Measurements from ENCODE around the gene COX18. TPM values are rescaled to one million over a fixed set of nuclear protein-coding genes. Genes with fewer than 3 reads are reported as not detected.

Gene COX18
- total RNA-seq, 1 donor from 2014 or later = 16.7 TPM

DNA sequence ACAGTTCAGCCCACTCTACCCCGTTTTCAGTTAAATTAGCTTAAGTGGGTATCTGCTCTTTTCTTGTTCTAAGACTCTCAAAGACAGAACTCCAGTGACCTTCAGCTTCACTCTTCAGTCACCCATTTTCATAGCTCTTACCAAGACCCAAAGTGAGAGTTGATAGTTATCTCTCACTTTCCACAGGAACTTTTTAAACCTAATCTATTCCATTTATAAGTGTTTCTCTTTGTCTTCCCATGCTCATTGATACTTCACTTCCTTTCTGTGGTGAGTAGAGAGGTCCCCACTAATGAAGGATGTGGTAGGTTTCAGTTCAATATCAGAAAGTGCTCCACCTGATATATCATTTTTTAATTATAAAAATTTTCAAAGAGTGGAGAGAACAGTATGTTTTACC is 33.4 kb downstream of the COX18 start:
- no peak for DNase-seq (ENCODE audit: extremely low spot score, unreplicated experiment)
- TF ChIP-seq, protein P1, sequence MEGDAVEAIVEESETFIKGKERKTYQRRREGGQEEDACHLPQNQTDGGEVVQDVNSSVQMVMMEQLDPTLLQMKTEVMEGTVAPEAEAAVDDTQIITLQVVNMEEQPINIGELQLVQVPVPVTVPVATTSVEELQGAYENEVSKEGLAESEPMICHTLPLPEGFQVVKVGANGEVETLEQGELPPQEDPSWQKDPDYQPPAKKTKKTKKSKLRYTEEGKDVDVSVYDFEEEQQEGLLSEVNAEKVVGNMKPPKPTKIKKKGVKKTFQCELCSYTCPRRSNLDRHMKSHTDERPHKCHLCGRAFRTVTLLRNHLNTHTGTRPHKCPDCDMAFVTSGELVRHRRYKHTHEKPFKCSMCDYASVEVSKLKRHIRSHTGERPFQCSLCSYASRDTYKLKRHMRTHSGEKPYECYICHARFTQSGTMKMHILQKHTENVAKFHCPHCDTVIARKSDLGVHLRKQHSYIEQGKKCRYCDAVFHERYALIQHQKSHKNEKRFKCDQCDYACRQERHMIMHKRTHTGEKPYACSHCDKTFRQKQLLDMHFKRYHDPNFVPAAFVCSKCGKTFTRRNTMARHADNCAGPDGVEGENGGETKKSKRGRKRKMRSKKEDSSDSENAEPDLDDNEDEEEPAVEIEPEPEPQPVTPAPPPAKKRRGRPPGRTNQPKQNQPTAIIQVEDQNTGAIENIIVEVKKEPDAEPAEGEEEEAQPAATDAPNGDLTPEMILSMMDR (IDR thresholded peaks at IDR 0.05) = no peak
- peaks cover 9% of the 10 kb centered on the region for H3K27me3 Mint-ChIP-seq (ENCODE audit: unreplicated experiment)
- no peak overlapping the region for H3K27ac Mint-ChIP-seq (ENCODE audit: unreplicated experiment)
- H3K9me3 Mint-ChIP-seq (ENCODE audit: unreplicated experiment) = peaks cover 12% of the 10 kb centered on the region
- H3K36me3 Mint-ChIP-seq (ENCODE audit: unreplicated experiment) = no peaks in the 10 kb centered on the region
- H3K4me1 Mint-ChIP-seq (ENCODE audit: unreplicated experiment) = no peaks in the 10 kb centered on the region
- H3K4me3 Mint-ChIP-seq (ENCODE audit: unreplicated experiment) = no peak overlapping the region

DNA sequence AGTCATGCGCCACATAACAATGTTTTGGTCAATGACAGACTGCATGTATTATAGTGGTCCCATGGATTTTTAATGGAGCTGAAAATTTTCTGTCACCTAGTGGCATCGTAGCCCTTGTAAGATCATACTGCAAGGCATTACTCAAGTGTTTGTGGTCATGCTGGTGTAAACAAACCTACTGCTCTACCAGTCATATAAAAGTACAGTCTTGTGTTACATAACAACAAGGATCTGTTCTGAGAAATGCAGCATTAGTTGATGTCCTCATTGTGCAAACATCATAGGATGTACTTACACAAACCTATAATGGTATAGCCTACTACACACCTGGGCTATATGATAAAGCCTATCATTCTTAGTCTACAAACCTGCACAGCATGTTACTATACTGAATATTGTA is 34.6 kb downstream of the COX18 start:
- no peak overlapping the region for H3K27ac Mint-ChIP-seq (ENCODE audit: unreplicated experiment)
- H3K9me3 Mint-ChIP-seq (ENCODE audit: unreplicated experiment) = peaks cover 12% of the 10 kb centered on the region

DNA sequence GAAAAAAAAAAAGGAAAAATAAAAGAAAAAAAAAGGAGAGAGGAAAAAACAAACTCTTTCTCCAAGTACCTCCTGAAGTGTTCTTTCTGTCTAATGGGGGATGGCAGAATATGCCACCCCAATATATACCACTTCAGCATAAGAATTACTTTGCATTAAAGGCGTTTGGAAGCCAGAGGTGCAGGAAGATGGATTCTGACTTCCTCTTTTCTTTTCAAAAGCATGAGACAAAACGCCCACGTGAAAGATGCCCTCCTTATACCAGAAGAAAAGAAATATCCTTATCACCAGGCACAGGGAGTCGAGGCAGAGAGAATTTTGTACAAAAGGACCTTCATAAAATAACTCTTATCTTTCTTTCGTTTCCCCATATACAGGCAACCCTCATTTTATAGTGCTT is 40.9 kb downstream of the COX18 start:
- TF ChIP-seq, protein P1 (IDR thresholded peaks at IDR 0.05) = no peak
- no peak overlapping the region for H3K4me3 Mint-ChIP-seq (ENCODE audit: unreplicated experiment)
- no peaks in the 10 kb centered on the region for H3K4me1 Mint-ChIP-seq (ENCODE audit: unreplicated experiment)
- peaks cover 30% of the 10 kb centered on the region for H3K27me3 Mint-ChIP-seq (ENCODE audit: unreplicated experiment)
- DNase-seq (ENCODE audit: extremely low spot score, unreplicated experiment) = no peak
- H3K27ac Mint-ChIP-seq (ENCODE audit: unreplicated experiment) = no peak overlapping the region
- peaks cover 2% of the 10 kb centered on the region for H3K36me3 Mint-ChIP-seq (ENCODE audit: unreplicated experiment)
- H3K9me3 Mint-ChIP-seq (ENCODE audit: unreplicated experiment) = no peaks in the 10 kb centered on the region

More for the DNA sequence above, 34.6 kb downstream of the COX18 start:
- TF ChIP-seq, protein P1 (IDR thresholded peaks at IDR 0.05) = no peak
- H3K4me3 Mint-ChIP-seq (ENCODE audit: unreplicated experiment) = no peak overlapping the region
- no peaks in the 10 kb centered on the region for H3K36me3 Mint-ChIP-seq (ENCODE audit: unreplicated experiment)
- DNase-seq (ENCODE audit: extremely low spot score, unreplicated experiment) = no peak
- peaks cover 9% of the 10 kb centered on the region for H3K27me3 Mint-ChIP-seq (ENCODE audit: unreplicated experiment)
- H3K4me1 Mint-ChIP-seq (ENCODE audit: unreplicated experiment) = no peaks in the 10 kb centered on the region

DNA sequence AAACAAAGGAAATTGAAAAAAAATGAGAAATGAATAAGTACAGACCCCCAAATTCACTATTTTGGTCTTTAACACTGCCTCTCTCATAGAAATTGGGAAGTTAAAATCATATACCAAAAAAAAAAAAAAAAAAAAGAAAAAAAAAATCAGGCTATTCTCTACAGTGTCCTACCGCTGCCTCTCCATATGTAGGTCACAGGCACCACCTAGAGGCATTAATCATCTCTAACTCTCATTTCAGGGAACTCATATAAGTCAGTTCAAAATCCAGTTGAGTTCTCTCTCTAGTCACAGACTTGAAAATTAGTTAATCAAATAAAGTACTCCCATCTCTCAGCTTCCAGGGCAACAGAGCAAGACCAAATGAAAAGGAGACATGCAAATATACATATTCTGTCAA is 47.9 kb downstream of the COX18 start:
- TF ChIP-seq, protein P1 (IDR thresholded peaks at IDR 0.05) = peak; percentile 71
- Mint-ChIP-seq H3K27me3 (ENCODE audit: unreplicated experiment) (peaks cover 30% of the 10 kb centered on the region), H3K4me1 (ENCODE audit: unreplicated experiment) (peaks cover 9% of the 10 kb centered on the region), H3K27ac (ENCODE audit: unreplicated experiment) (no peak overlapping the region), H3K4me3 (ENCODE audit: unreplicated experiment) (no peak overlapping the region), H3K36me3 (ENCODE audit: unreplicated experiment) (no peaks in the 10 kb centered on the region), H3K9me3 (ENCODE audit: unreplicated experiment) (no peaks in the 10 kb centered on the region)
- DNase-seq (ENCODE audit: extremely low spot score, unreplicated experiment) = no peak

DNA sequence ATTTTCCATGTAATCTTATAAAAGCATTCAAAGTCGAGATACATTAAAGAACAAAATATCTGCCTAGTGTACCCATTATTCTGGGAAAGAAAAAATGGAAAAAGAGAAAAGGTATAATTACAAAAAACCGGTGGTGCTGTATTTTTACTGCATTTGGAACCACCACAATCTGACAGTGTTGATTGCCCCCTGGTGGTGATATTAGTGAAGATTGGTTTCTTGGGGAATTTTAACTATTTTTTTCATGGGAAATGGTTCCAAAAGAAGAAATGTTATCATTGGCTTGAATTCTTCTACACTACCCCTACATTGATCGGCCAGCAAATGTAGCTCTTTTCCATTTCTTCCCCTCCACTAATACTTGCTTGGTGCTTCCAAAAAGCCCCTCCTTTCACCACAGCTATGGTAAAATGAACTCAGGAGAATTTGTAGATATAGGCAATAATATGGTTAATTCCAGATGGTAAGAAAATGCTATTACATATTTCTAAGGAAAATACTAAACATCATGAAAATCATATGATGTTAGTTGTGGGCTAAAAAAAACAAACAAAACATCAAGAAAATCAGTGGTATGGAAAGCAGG is 50.0 kb downstream of the COX18 start:
- no peak for DNase-seq (ENCODE audit: extremely low spot score, unreplicated experiment)

More for the DNA sequence above, 50.0 kb downstream of the COX18 start:
- Mint-ChIP-seq H3K9me3 (ENCODE audit: unreplicated experiment) (no peaks in the 10 kb centered on the region), H3K4me3 (ENCODE audit: unreplicated experiment) (no peak overlapping the region), H3K27ac (ENCODE audit: unreplicated experiment) (no peak overlapping the region), H3K27me3 (ENCODE audit: unreplicated experiment) (peaks cover 13% of the 10 kb centered on the region), H3K4me1 (ENCODE audit: unreplicated experiment) (peaks cover 9% of the 10 kb centered on the region), H3K36me3 (ENCODE audit: unreplicated experiment) (no peaks in the 10 kb centered on the region)
- TF ChIP-seq, protein P1 (IDR thresholded peaks at IDR 0.05) = peak; percentile 81
